ENCODE data around the gene CYBA.

CYBA gene

GRCh38 chr16:88627531-88628411 is 23.1 kb downstream of the CYBA start:
- no peak for TF ChIP-seq CTCF (conservative IDR thresholded peaks at IDR 0.05; ENCODE audit: low read depth, low read length)
- no peak overlapping the region for H3K4me3 ChIP-seq (ENCODE audit: low read length)
- DNase-seq (ENCODE audit: low read depth), result no peak

GRCh38 chr16:88626646-88627045 is 24.2 kb downstream of the CYBA start:
- no peak for DNase-seq (ENCODE audit: low read depth)
- TF ChIP-seq CTCF (conservative IDR thresholded peaks at IDR 0.05; ENCODE audit: low read depth, low read length), result no peak

GRCh38 chr16:88624977-88625576 is 25.8 kb downstream of the CYBA start:
- TF ChIP-seq CTCF (conservative IDR thresholded peaks at IDR 0.05; ENCODE audit: low read depth, low read length), result no peak
- no peak for DNase-seq (ENCODE audit: low read depth)
- no peak overlapping the region for H3K4me3 ChIP-seq (ENCODE audit: low read length)

More at GRCh38 chr16:88626646-88627045, 24.2 kb downstream of the CYBA start:
- no peak overlapping the region for H3K4me3 ChIP-seq (ENCODE audit: low read length)

- H3K4me3 ChIP-seq (ENCODE audit: low read length), result no peak overlapping the region
- no peak for DNase-seq (ENCODE audit: low read depth)
- TF ChIP-seq CTCF (conservative IDR thresholded peaks at IDR 0.05; ENCODE audit: low read depth, low read length), result no peak
Measured at GRCh38 chr16:88624481-88624880, 26.4 kb downstream of the CYBA start.

DNA sequence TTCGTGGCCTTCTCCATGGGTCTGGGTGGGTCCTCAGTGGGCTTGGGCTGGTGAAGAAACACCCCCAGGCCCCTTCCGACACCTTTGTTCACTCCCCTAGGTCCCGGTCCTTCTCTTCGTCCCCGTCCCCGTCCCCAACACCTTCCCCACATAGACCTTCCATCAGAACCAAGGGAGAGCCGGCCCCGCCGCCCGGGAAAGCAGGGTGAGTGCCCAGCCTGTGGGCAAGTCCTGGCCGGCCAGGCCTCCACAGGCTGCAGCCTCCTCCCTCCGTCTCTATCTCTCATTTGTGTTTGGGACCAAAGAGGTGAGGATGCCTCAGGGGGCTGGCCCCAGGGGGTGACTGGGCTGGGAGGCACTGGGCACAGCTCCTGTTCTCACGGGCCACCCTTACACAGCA is 27.0 kb downstream of the CYBA start:
- no peak overlapping the region for H3K4me3 ChIP-seq (ENCODE audit: low read length)
- TF ChIP-seq CTCF (conservative IDR thresholded peaks at IDR 0.05; ENCODE audit: low read depth, low read length), result no peak
- DNase-seq (ENCODE audit: low read depth), result no peak

DNA sequence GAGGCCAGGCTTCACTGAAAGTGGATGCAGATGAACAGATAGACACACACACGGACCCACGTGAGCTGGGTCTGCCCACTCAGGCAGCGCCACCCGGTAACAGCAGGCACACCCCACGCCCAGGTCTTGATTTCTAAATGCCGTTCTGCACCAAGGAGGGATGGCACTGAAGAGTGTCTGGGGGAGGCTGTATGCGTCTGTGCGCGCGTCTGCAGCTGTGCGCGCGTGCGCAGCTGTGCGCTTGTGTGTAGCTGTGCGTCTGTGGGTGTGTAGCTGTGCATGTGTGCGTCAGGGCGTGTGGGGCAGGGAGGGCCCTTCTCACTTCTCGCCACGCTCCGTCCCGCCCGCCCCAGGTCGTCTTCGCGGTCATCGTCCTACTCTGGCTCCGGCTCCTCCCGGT is 28.0 kb downstream of the CYBA start:
- H3K4me3 ChIP-seq (ENCODE audit: low read length), result no peak overlapping the region
- no peak for TF ChIP-seq CTCF (conservative IDR thresholded peaks at IDR 0.05; ENCODE audit: low read depth, low read length)
- no peak for DNase-seq (ENCODE audit: low read depth)

- TF ChIP-seq CTCF (conservative IDR thresholded peaks at IDR 0.05; ENCODE audit: low read depth, low read length), result no peak
- no peak for DNase-seq (ENCODE audit: low read depth)
- no peak overlapping the region for H3K4me3 ChIP-seq (ENCODE audit: low read length)
Measured at GRCh38 chr16:88622125-88622524, 28.7 kb downstream of the CYBA start.

Data from retinal pigment epithelial cell (primary cell).